CD14-positive monocyte (primary cell): ENCODE measurements around the gene URAD. TPM values are rescaled to one million over a fixed set of nuclear protein-coding genes. Genes with fewer than 3 reads are reported as not detected.

ENCODE experiments used
- DNase-seq, 3 donors: peaks; one replicate each; pipeline ENCODE4 v3.0.0-alpha.2; 2011 to 2022
- H2AFZ ChIP-seq: 2 replicates; pipeline ENCODE4 v1.6.0; 2012; ENCODE audit warnings: mild to moderate bottlenecking, low read depth, low read length, inconsistent platforms; ENCODE audit not compliant: insufficient read depth, poor library complexity, severe bottlenecking
- H3K27ac ChIP-seq, 2 donors: 1 replicate in 1 of 2; 2 replicates in 1 of 2; pipeline ENCODE4 v1.5.1; 2012 to 2013; ENCODE audit warnings: low read length in 2 of 2, control low read depth in 1 of 2, inconsistent platforms in 1 of 2, low read depth in 1 of 2, mild to moderate bottlenecking in 1 of 2
- H3K27me3 ChIP-seq, 2 donors: one replicate each; pipeline versions ENCODE4 v1.6.0 to v1.6.1; 2011 to 2013; ENCODE audit warnings: low read length in 2 of 2; ENCODE audit not compliant: control insufficient read depth in 2 of 2, insufficient read depth in 2 of 2
- H3K36me3 ChIP-seq, 2 donors: replicated peaks in 1 of 2; 1 replicate in 1 of 2; 2 replicates in 1 of 2; pipeline versions ENCODE4 v1.5.1 to v1.6.1; 2012 to 2013; ENCODE audit warnings: low read length in 2 of 2, control low read depth in 1 of 2, inconsistent platforms in 1 of 2, mild to moderate bottlenecking in 1 of 2; ENCODE audit not compliant: insufficient read depth in 2 of 2, control insufficient read depth in 1 of 2
- H3K4me1 ChIP-seq, 2 donors: 1 replicate in 1 of 2; 2 replicates in 1 of 2; pipeline versions ENCODE4 v1.5.1 to v1.6.1; 2012 to 2013; ENCODE audit warnings: low read length in 2 of 2, control low read depth in 1 of 2, inconsistent platforms in 1 of 2, mild to moderate bottlenecking in 1 of 2, moderate library complexity in 1 of 2; ENCODE audit not compliant: insufficient read depth in 2 of 2, control insufficient read depth in 1 of 2
- H3K4me2 ChIP-seq: replicated peaks from 2 replicates; pipeline ENCODE3; 2012; ENCODE audit warnings: low read length, moderate library complexity, mild to moderate bottlenecking; ENCODE audit not compliant: poor library complexity, severe bottlenecking; ENCODE audit errors: extremely low read depth
- H3K4me3 ChIP-seq, 3 experiments: fragments of 200-600 bp in 1 of 3; sonication (generic) in 1 of 3; replicated peaks in 1 of 3; 1 replicate in 2 of 3; 2 replicates in 1 of 3; pipeline ENCODE4 v1.5.1; 2011 to 2013; ENCODE audit warnings: low read length in 3 of 3, mild to moderate bottlenecking in 3 of 3, control low read depth in 2 of 3, low read depth in 2 of 3, inconsistent platforms in 1 of 3, moderate library complexity in 1 of 3
- H3K79me2 ChIP-seq: 2 replicates; pipeline ENCODE4 v1.6.0; 2012; ENCODE audit warnings: mild to moderate bottlenecking, control low read depth, inconsistent platforms, low read length, moderate library complexity; ENCODE audit not compliant: insufficient read depth
- H3K9ac ChIP-seq: 2 replicates; pipeline ENCODE4 v1.6.0; 2017; ENCODE audit warnings: low read length, mild to moderate bottlenecking; ENCODE audit not compliant: insufficient read depth, poor library complexity, severe bottlenecking
- H3K9me3 ChIP-seq, 2 donors: replicated peaks in 1 of 2; 1 replicate in 1 of 2; 2 replicates in 1 of 2; pipeline versions ENCODE4 v1.5.1 to v1.6.1; 2012 to 2013; ENCODE audit warnings: low read length in 2 of 2, control low read depth in 1 of 2; ENCODE audit not compliant: control insufficient read depth in 1 of 2, insufficient read depth in 1 of 2
- H4K20me1 ChIP-seq: 2 replicates; pipeline ENCODE4 v1.6.0; 2012; ENCODE audit warnings: mild to moderate bottlenecking, low read length, control low read depth, moderate library complexity; ENCODE audit not compliant: insufficient read depth
- H3K27ac Mint-ChIP-seq, 7 donors: one replicate each; pipeline ENCODE4 v1.8.0; 2020; ENCODE audit warnings: mild to moderate bottlenecking in 7 of 7, mixed read lengths in 7 of 7, moderate library complexity in 6 of 7, inconsistent platforms in 2 of 7
- H3K27me3 Mint-ChIP-seq, 3 donors: one replicate each; pipeline ENCODE4 v1.8.0; 2021 to 2022; ENCODE audit warnings: low read depth in 3 of 3, mild to moderate bottlenecking in 3 of 3, mixed read lengths in 3 of 3, moderate library complexity in 3 of 3, inconsistent platforms in 1 of 3
- H3K36me3 Mint-ChIP-seq, 2 donors: one replicate each; pipeline ENCODE4 v1.8.0; 2020; ENCODE audit warnings: mixed read lengths in 2 of 2, inconsistent platforms in 1 of 2, mild to moderate bottlenecking in 1 of 2
- H3K4me1 Mint-ChIP-seq: one replicate; pipeline ENCODE4 v1.8.0; 2020; ENCODE audit warnings: mild to moderate bottlenecking, mixed read lengths
- H3K4me3 Mint-ChIP-seq, 2 donors: one replicate each; pipeline ENCODE4 v1.8.0; 2020; ENCODE audit warnings: mild to moderate bottlenecking in 2 of 2, mixed read lengths in 2 of 2, moderate library complexity in 1 of 2
- H3K9me3 Mint-ChIP-seq, 7 donors: one replicate each; pipeline ENCODE4 v1.8.0; 2020 to 2022; ENCODE audit warnings: mixed read lengths in 7 of 7, mild to moderate bottlenecking in 6 of 7, moderate library complexity in 6 of 7, inconsistent platforms in 2 of 7
- CTCF ChIP-seq: fragments of 200-600 bp; IDR thresholded peaks from one replicate; pipeline ENCODE4 v1.8.0; 2022; ENCODE audit warnings: antibody characterized with exemption, mild to moderate bottlenecking
- WGBS: methylation state at CpG from one replicate; pipeline ENCODE4 v1.1.5; 2013; ENCODE audit warnings: missing lambda C conversion rate; ENCODE audit not compliant: insufficient coverage; 5-methylcytosine and 5-hydroxymethylcytosine counted together
- intact Hi-C, 2 donors: fragments of 100-400 bp; cut with micrococcal nuclease; formaldehyde crosslinking; loops; one replicate each; pipeline versions ENCODE4 v1.15.0 to v1.15.1; 2023
- polyA plus RNA-seq, 3 donors: library from polyadenylated mRNA; depleted of rRNA in 1 of 3; unstranded in 2 of 3; stranded (reverse) in 1 of 3; fragments of 300-500 nt in 2 of 3; fragments of >200 nt in 1 of 3; fragmentation: Illumina TruSeq in 2 of 3; gene quantifications; 1 replicate in 2 of 3; 2 replicates in 1 of 3; pipeline ENCODE4 v1.2.3, GENCODE V29; 2012 to 2021

URAD gene
- polyA plus RNA-seq, 3 donors, result 0.12 TPM; not detected in 2

- H2AFZ ChIP-seq, result no peak overlapping the region
- Mint-ChIP-seq H3K4me3 (peak overlapping the region in 1 of 2 donors; percentile 79), H3K27me3 (peaks cover 93 to 100% (median 99%) of the 10 kb centered on the region in 3 donors), H3K9me3 (peaks cover 0 to 18% (median 4%) of the 10 kb centered on the region in 7 donors), H3K4me1 (peaks cover 16% of the 10 kb centered on the region), H3K27ac (peak overlapping the region in 1 of 7 donors; percentile 9), H3K36me3 (no peaks in the 10 kb centered on the region)
- H3K9me3 ChIP-seq, result peaks cover 0 to 41% of the 10 kb centered on the region in 2 donors
- H3K9ac ChIP-seq, result no peak overlapping the region
- H3K4me2 ChIP-seq, result no peak overlapping the region
- intact Hi-C loops, result no loop called here
- no peaks in the 10 kb centered on the region for H3K79me2 ChIP-seq
- no peaks in the 10 kb centered on the region for H4K20me1 ChIP-seq
- TF ChIP-seq CTCF, result no peak
- no peaks in the 10 kb centered on the region for H3K36me3 ChIP-seq
- DNase-seq, result no peak
- H3K27ac ChIP-seq, result no peak overlapping the region
- no peak overlapping the region for H3K4me3 ChIP-seq
- peaks cover 93 to 94% of the 10 kb centered on the region in 2 donors for H3K27me3 ChIP-seq
- 47% methylated on average over 3 of the region's 5 CpGs for WGBS
- peaks cover 0 to 9% of the 10 kb centered on the region in 2 donors for H3K4me1 ChIP-seq
Observed at GRCh38 chr13:27973291-27973690, 15.2 kb downstream of the URAD start.

- peaks cover 0 to 41% of the 10 kb centered on the region in 2 donors for H3K9me3 ChIP-seq
- H3K4me1 Mint-ChIP-seq, result peaks cover 22% of the 10 kb centered on the region
- H3K9ac ChIP-seq, result no peak overlapping the region
- intact Hi-C loops, result no loop called here
- H3K4me2 ChIP-seq, result no peak overlapping the region
- peaks cover 96 to 98% of the 10 kb centered on the region in 2 donors for H3K27me3 ChIP-seq
- H3K36me3 Mint-ChIP-seq, result peaks cover 0 to 3% of the 10 kb centered on the region in 2 donors
- H4K20me1 ChIP-seq, result no peaks in the 10 kb centered on the region
- H3K27ac Mint-ChIP-seq, result no peak overlapping the region
- H3K27me3 Mint-ChIP-seq, result peaks cover 97 to 99% (median 99%) of the 10 kb centered on the region in 3 donors
- no peak overlapping the region for H3K27ac ChIP-seq
- H3K4me3 ChIP-seq, result no peak overlapping the region
- H3K9me3 Mint-ChIP-seq, result peaks cover 0 to 22% (median 6%) of the 10 kb centered on the region in 7 donors
- peaks cover 3 to 12% of the 10 kb centered on the region in 2 donors for H3K4me1 ChIP-seq
- DNase-seq, result no peak
- peak overlapping the region in 1 of 2 donors; percentile 68 for H3K4me3 Mint-ChIP-seq
- no peak for TF ChIP-seq CTCF
- H2AFZ ChIP-seq, result no peak overlapping the region
- WGBS, result no CpG with 5 or more reads among the region's 2 CpGs
- no peaks in the 10 kb centered on the region for H3K36me3 ChIP-seq
- no peaks in the 10 kb centered on the region for H3K79me2 ChIP-seq
Observed at GRCh38 chr13:27972478-27972820, 16.0 kb downstream of the URAD start.
